ENCODE measurements around the gene CCDC88C.

CCDC88C gene

GRCh38 chr14:91308337-91308736 is 109.3 kb downstream of the CCDC88C start:
- no peaks in the 10 kb centered on the region for H3K27me3 ChIP-seq (ENCODE audit: control insufficient read depth in 3 of 3, insufficient read depth in 3 of 3, low read depth in 1 of 3, low read length in 3 of 3)
- no peak overlapping the region for H2AK5ac ChIP-seq (ENCODE audit: low read depth, low read length)
- peaks cover 0 to 7% of the 10 kb centered on the region in 2 donors for H3K4me1 ChIP-seq (ENCODE audit: control insufficient read depth in 2 of 2, insufficient read depth in 1 of 2, low read depth in 1 of 2, low read length in 2 of 2)
- no peak overlapping the region for H3K14ac ChIP-seq (ENCODE audit: low read length)
- H3K18ac ChIP-seq (ENCODE audit: low read length), result no peak overlapping the region
- no CpG with 5 or more reads among the region's 8 CpGs for WGBS, 2 donors (ENCODE audit: extremely low coverage in 2 of 2, insufficient read length in 2 of 2, insufficient replicate concordance in 1 of 2)
- H2AFZ ChIP-seq (ENCODE audit: low read length), result no peak overlapping the region
- H3K4me2 ChIP-seq (ENCODE audit: insufficient read depth, low read length, poor library complexity, severe bottlenecking), result no peak overlapping the region
- H4K8ac ChIP-seq (ENCODE audit: low read depth, low read length), result no peak overlapping the region
- peaks cover 55 to 98% of the 10 kb centered on the region in 2 donors for H3K36me3 ChIP-seq (replicated peaks in 1 of 2; ENCODE audit: control insufficient read depth in 2 of 2, insufficient read depth in 2 of 2, low read length in 2 of 2)
- H3K9me3 ChIP-seq (replicated peaks in 1 of 2; ENCODE audit: control insufficient read depth in 2 of 2, insufficient read depth in 1 of 2, low read depth in 1 of 2, low read length in 2 of 2), result peaks cover 0 to 8% of the 10 kb centered on the region in 2 donors
- H4K91ac ChIP-seq (ENCODE audit: low read depth, low read length, poor library complexity), result no peak overlapping the region
- H3K4me3 ChIP-seq (ENCODE audit: low read length in 2 of 2), result no peak overlapping the region
- H3K23ac ChIP-seq (ENCODE audit: low read depth, low read length, poor library complexity), result no peak overlapping the region
- no peak overlapping the region for H2BK15ac ChIP-seq (ENCODE audit: low read length)
- H3K4ac ChIP-seq (ENCODE audit: low read length), result no peak overlapping the region
- H3K79me1 ChIP-seq (ENCODE audit: low read depth, low read length), result peaks cover 9% of the 10 kb centered on the region
- no peak overlapping the region for H2BK12ac ChIP-seq (ENCODE audit: low read length)
- H2BK5ac ChIP-seq (ENCODE audit: low read length), result no peak overlapping the region
- no peak for DNase-seq (ENCODE audit: low spot score)
- H3K27ac ChIP-seq (replicated peaks; ENCODE audit: low read length), result no peak overlapping the region
- H2BK120ac ChIP-seq (ENCODE audit: low read depth, low read length), result no peak overlapping the region
- H3K9ac ChIP-seq (ENCODE audit: low read depth, low read length, poor library complexity), result no peak overlapping the region

- no peak overlapping the region for H3K4me2 ChIP-seq (ENCODE audit: insufficient read depth, low read length, poor library complexity, severe bottlenecking)
- no CpG with 5 or more reads among the region's 7 CpGs for WGBS, 2 donors (ENCODE audit: extremely low coverage in 2 of 2, insufficient read length in 2 of 2, insufficient replicate concordance in 1 of 2)
- H2BK12ac ChIP-seq (ENCODE audit: low read length), result no peak overlapping the region
- H3K27ac ChIP-seq (replicated peaks; ENCODE audit: low read length), result no peak overlapping the region
- no peak overlapping the region for H2AFZ ChIP-seq (ENCODE audit: low read length)
- no peak overlapping the region for H3K23ac ChIP-seq (ENCODE audit: low read depth, low read length, poor library complexity)
- no peaks in the 10 kb centered on the region for H3K27me3 ChIP-seq (ENCODE audit: control insufficient read depth in 3 of 3, insufficient read depth in 3 of 3, low read depth in 1 of 3, low read length in 3 of 3)
- H4K8ac ChIP-seq (ENCODE audit: low read depth, low read length), result no peak overlapping the region
- no peak overlapping the region for H3K9ac ChIP-seq (ENCODE audit: low read depth, low read length, poor library complexity)
- peaks cover 0 to 2% of the 10 kb centered on the region in 2 donors for H3K9me3 ChIP-seq (replicated peaks in 1 of 2; ENCODE audit: control insufficient read depth in 2 of 2, insufficient read depth in 1 of 2, low read depth in 1 of 2, low read length in 2 of 2)
- H3K79me1 ChIP-seq (ENCODE audit: low read depth, low read length), result peaks cover 6% of the 10 kb centered on the region
- H3K4me1 ChIP-seq (ENCODE audit: control insufficient read depth in 2 of 2, insufficient read depth in 1 of 2, low read depth in 1 of 2, low read length in 2 of 2), result peaks cover 0 to 10% of the 10 kb centered on the region in 2 donors
- H3K4ac ChIP-seq (ENCODE audit: low read length), result no peak overlapping the region
- no peak overlapping the region for H3K14ac ChIP-seq (ENCODE audit: low read length)
- no peak overlapping the region for H3K18ac ChIP-seq (ENCODE audit: low read length)
- H3K36me3 ChIP-seq (replicated peaks in 1 of 2; ENCODE audit: control insufficient read depth in 2 of 2, insufficient read depth in 2 of 2, low read length in 2 of 2), result peaks cover 48 to 97% of the 10 kb centered on the region in 2 donors
- H2BK120ac ChIP-seq (ENCODE audit: low read depth, low read length), result no peak overlapping the region
- peak overlapping the region in 1 of 2 donors; percentile 37 for H3K4me3 ChIP-seq (ENCODE audit: low read length in 2 of 2)
- no peak overlapping the region for H2AK5ac ChIP-seq (ENCODE audit: low read depth, low read length)
- no peak overlapping the region for H2BK15ac ChIP-seq (ENCODE audit: low read length)
- no peak for DNase-seq (ENCODE audit: low spot score)
- H4K91ac ChIP-seq (ENCODE audit: low read depth, low read length, poor library complexity), result no peak overlapping the region
- no peak overlapping the region for H2BK5ac ChIP-seq (ENCODE audit: low read length)
These were observed 110.0 kb downstream of the CCDC88C start for GRCh38 chr14:91307652-91308051.

- Histone ChIP-seq H3K23ac (ENCODE audit: low read depth, low read length, poor library complexity) (no peak overlapping the region), H3K4ac (ENCODE audit: low read length) (no peak overlapping the region), H2BK12ac (ENCODE audit: low read length) (no peak overlapping the region), H2BK5ac (ENCODE audit: low read length) (no peak overlapping the region), H3K14ac (ENCODE audit: low read length) (no peak overlapping the region), H3K27ac (replicated peaks; ENCODE audit: low read length) (no peak overlapping the region), H4K8ac (ENCODE audit: low read depth, low read length) (no peak overlapping the region), H3K36me3 (replicated peaks in 1 of 2; ENCODE audit: control insufficient read depth in 2 of 2, insufficient read depth in 2 of 2, low read length in 2 of 2) (peaks cover 51 to 97% of the 10 kb centered on the region in 2 donors), H3K4me2 (ENCODE audit: insufficient read depth, low read length, poor library complexity, severe bottlenecking) (no peak overlapping the region), H2BK120ac (ENCODE audit: low read depth, low read length) (no peak overlapping the region), H2AK5ac (ENCODE audit: low read depth, low read length) (no peak overlapping the region), H3K79me1 (ENCODE audit: low read depth, low read length) (peaks cover 6% of the 10 kb centered on the region), H2AFZ (ENCODE audit: low read length) (no peak overlapping the region), H3K9me3 (replicated peaks in 1 of 2; ENCODE audit: control insufficient read depth in 2 of 2, insufficient read depth in 1 of 2, low read depth in 1 of 2, low read length in 2 of 2) (peaks cover 0 to 2% of the 10 kb centered on the region in 2 donors), H3K4me3 (ENCODE audit: low read length in 2 of 2) (no peak overlapping the region), H3K9ac (ENCODE audit: low read depth, low read length, poor library complexity) (no peak overlapping the region), H3K18ac (ENCODE audit: low read length) (no peak overlapping the region), H2BK15ac (ENCODE audit: low read length) (no peak overlapping the region), H4K91ac (ENCODE audit: low read depth, low read length, poor library complexity) (no peak overlapping the region), H3K27me3 (ENCODE audit: control insufficient read depth in 3 of 3, insufficient read depth in 3 of 3, low read depth in 1 of 3, low read length in 3 of 3) (no peaks in the 10 kb centered on the region), H3K4me1 (ENCODE audit: control insufficient read depth in 2 of 2, insufficient read depth in 1 of 2, low read depth in 1 of 2, low read length in 2 of 2) (peaks cover 0 to 10% of the 10 kb centered on the region in 2 donors)
- no peak for DNase-seq (ENCODE audit: low spot score)
- no CpG with 5 or more reads among the region's 12 CpGs for WGBS, 2 donors (ENCODE audit: extremely low coverage in 2 of 2, insufficient read length in 2 of 2, insufficient replicate concordance in 1 of 2)
These were observed 110.6 kb downstream of the CCDC88C start for GRCh38 chr14:91307046-91307445.

GRCh38 chr14:91306547-91306946 is 111.1 kb downstream of the CCDC88C start:
- H4K8ac ChIP-seq (ENCODE audit: low read depth, low read length), result no peak overlapping the region
- WGBS, 2 donors (ENCODE audit: extremely low coverage in 2 of 2, insufficient read length in 2 of 2, insufficient replicate concordance in 1 of 2), result no CpG with 5 or more reads among the region's 3 CpGs

More at GRCh38 chr14:91306547-91306946, 111.1 kb downstream of the CCDC88C start:
- Histone ChIP-seq H3K79me1 (ENCODE audit: low read depth, low read length) (peaks cover 6% of the 10 kb centered on the region), H3K4ac (ENCODE audit: low read length) (no peak overlapping the region), H3K23ac (ENCODE audit: low read depth, low read length, poor library complexity) (no peak overlapping the region), H3K4me2 (ENCODE audit: insufficient read depth, low read length, poor library complexity, severe bottlenecking) (no peak overlapping the region), H2BK5ac (ENCODE audit: low read length) (no peak overlapping the region), H3K9ac (ENCODE audit: low read depth, low read length, poor library complexity) (no peak overlapping the region), H3K18ac (ENCODE audit: low read length) (no peak overlapping the region), H2BK120ac (ENCODE audit: low read depth, low read length) (no peak overlapping the region), H2AK5ac (ENCODE audit: low read depth, low read length) (no peak overlapping the region), H4K91ac (ENCODE audit: low read depth, low read length, poor library complexity) (no peak overlapping the region), H3K27me3 (ENCODE audit: control insufficient read depth in 3 of 3, insufficient read depth in 3 of 3, low read depth in 1 of 3, low read length in 3 of 3) (no peaks in the 10 kb centered on the region), H3K14ac (ENCODE audit: low read length) (no peak overlapping the region), H3K27ac (replicated peaks; ENCODE audit: low read length) (no peak overlapping the region), H3K4me3 (ENCODE audit: low read length in 2 of 2) (no peak overlapping the region), H2BK15ac (ENCODE audit: low read length) (no peak overlapping the region), H3K4me1 (ENCODE audit: control insufficient read depth in 2 of 2, insufficient read depth in 1 of 2, low read depth in 1 of 2, low read length in 2 of 2) (peaks cover 0 to 10% of the 10 kb centered on the region in 2 donors), H3K9me3 (replicated peaks in 1 of 2; ENCODE audit: control insufficient read depth in 2 of 2, insufficient read depth in 1 of 2, low read depth in 1 of 2, low read length in 2 of 2) (peaks cover 0 to 2% of the 10 kb centered on the region in 2 donors), H2AFZ (ENCODE audit: low read length) (no peak overlapping the region), H2BK12ac (ENCODE audit: low read length) (no peak overlapping the region), H3K36me3 (replicated peaks in 1 of 2; ENCODE audit: control insufficient read depth in 2 of 2, insufficient read depth in 2 of 2, low read length in 2 of 2) (peaks cover 53 to 98% of the 10 kb centered on the region in 2 donors)
- DNase-seq (ENCODE audit: low spot score), result no peak

Data from neuronal stem cell (in vitro differentiated cells).